NCI-H2107 (cell line): ENCODE results near the gene AMBN.
"Not testable (repeated sequence)": the region's sequence is repeated elsewhere in the genome, so short reads cannot be mapped to it uniquely, and the experiment has no call there.

Experiments
- DNase-seq: peaks from one replicate; lab custom pipeline; 2025; lab: John Stamatoyannopoulos, UW

Gene AMBN

GRCh38 chr4:70608324-70608723 is 16.3 kb downstream of the AMBN start:
- DNase-seq = no peak

DNA sequence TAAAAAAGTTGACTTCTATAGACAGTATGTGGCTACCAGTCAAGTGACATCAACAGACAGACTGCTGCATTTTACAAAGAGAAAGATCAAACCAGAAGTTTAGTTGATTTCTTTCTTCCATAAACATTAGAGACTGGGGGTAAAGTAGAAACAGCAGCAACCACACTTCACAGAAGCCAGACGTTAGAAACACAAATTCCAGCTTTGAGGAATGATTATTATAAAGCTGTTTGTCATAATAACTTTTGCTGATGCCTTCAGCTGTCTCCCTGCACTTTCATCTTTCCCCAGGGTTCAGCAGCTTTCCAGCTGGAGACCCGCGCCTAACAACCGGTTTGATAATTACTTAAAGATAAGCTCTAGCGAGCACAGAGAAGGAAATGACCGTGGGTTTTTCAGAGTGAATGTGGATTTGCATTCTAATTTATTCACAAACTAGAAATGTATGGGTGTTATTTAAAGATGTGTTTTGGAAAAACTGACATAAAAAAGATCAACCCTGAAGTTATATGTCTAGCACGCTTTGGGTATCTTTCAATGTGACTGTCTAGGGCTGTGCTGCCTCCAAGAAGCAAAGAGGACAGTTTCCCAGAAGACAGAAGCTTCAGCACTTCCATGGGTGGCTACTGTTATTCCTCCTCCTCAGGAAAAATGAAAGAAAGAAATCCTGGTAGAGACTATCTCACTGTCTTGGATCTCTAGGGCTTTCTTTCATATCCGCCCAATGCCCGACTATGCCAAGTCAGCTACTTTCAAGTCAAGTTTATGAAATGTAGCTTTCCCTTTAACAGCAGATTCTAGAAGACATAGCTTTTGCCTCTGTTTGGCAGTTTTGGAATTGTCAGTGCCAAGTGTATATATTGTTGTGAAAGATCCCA is 21.5 kb downstream of the AMBN start:
- DNase-seq = no peak

DNA sequence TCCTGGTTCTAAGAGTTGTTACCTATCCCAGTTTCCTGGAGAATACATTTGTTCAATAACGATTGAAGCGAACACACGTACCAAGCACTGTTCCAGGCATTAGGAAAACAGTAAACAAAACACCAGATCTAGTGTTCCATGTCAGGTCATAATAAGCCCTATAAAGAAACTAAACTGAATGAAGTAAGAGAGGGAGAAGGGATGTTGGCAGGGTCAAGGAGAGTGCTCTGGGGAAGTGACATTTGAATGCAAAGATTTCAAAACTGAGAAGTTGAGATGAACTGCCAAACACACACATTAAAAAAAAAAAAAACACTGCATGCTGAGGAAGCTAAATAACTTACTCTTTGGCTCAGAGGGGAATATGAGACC is 22.1 kb downstream of the AMBN start:
- no peak for DNase-seq

DNA sequence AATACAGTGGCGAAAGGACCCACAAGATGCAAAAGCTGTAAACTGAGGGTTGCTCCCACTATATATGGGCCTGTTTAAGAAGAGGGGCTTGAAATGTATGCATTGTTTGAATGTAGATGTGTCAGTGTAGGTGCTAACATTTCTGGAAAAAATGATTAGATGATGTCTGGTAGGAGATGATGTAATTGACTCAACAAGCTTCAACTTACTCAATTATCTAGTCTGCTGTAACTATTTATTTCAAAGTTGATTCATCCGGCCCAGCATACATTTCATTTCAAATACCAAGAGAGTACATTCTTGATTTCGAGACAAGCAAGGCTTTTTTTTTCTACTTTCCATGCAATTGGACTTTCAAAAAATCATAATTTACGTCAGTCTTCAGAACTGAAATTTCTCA is 27.2 kb downstream of the AMBN start:
- DNase-seq = no peak

DNA sequence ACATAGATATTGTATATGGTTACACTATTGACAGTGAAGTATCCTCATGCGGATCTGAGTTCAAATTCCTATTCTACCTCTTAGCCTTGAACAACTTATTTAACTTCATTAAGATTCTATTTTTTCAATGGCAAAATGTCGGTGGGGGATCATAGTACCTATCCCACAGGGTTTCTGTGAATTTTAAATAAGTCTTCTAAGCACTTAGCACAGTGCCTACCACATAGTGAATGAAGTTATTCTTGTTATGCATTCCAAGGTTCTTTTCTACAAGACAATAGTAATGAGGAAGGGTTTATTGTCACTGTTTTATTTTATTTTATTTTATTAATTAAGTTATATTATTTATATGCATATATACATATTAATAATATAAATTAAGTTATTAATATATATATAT is 27.7 kb downstream of the AMBN start:
- no peak for DNase-seq

DNA sequence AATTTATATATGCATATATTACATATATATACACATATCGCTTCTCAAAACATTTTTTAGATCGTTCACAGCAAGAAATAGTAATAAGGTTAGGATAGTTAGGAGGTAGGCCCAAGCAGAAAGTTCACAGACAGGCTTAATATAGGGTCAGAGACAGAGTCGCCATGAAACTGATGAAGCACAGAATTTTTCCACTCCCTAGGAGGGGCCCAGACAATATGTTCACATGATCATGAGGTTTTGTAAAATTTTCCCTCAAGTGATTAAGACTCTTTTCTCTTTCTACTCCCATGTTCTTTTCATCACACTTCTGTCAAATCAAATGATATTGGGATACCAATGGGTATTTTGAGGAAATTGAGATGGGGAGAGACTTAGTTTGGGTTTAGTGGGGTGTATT is 31.3 kb downstream of the AMBN start:
- no peak for DNase-seq

- DNase-seq = no peak
Measured at GRCh38 chr4:70624226-70624793, 32.3 kb downstream of the AMBN start.

DNA sequence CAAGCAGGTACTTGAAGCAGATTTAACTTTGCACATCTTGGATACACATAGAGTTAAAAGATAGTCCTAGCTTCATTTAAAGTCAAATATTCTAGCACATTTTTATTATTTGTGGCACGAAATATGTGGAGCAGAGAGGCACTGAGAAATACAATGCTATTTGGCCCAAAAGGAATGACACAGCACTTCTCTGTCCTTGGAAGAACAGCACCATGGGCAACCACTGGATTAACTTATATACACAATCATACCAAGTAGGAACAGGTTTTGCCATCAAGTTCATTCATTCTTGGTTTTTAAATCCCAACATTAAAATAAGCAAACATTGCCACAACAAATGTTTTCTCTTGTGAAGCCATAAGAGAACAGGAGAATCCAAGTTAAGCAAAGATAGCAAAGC is 35.6 kb downstream of the AMBN start:
- no peak for DNase-seq

DNA sequence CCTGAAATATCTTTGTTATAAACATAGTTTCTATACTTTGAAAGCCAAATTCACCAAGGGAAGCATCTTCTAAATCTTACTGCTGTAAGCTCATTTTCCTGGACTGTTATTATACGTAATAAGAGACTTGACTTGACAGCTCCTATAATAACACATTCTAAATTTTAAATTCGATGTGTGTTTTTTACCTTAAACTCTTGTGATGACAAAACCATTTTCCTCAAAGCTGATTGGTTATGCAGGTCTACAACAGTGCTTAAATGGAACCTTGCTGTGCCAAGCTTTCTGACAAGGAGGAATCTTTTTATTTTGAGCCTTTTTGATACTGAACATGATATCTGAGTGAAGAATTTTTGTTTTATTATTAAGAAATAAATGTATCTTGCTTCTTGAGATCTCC is 36.4 kb downstream of the AMBN start, which contains the start of gene ENAM:
Gene ENAM, plus strand, starts transcription at position 301 of the 400 bp plus-strand sequence. CDS start 757 bp downstream, outside the sequence.
- no peak for DNase-seq

- DNase-seq = no peak
Measured at GRCh38 chr4:70629469-70630090, 37.5 kb downstream of the AMBN start.

DNA sequence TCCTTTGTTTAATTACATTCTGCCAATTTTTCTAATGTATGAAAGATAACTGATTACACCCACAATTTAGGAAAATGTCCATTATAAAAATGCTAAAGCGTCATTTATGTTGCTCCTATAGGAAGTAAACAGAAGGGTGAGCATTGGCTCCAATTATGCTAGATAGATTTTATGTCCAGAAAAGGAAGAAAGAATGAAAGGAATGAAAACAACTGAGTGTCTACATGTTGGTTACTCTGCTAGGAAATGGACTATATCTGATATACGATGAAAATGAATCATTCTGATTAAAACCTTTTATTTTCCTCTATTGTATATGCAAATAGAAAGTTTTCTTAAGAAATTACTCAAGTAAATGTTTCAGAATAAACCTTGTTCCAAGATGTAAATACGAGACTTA is 38.1 kb downstream of the AMBN start:
- no peak for DNase-seq

- DNase-seq = no peak
Measured at GRCh38 chr4:70632028-70632427, 40.0 kb downstream of the AMBN start.

DNA sequence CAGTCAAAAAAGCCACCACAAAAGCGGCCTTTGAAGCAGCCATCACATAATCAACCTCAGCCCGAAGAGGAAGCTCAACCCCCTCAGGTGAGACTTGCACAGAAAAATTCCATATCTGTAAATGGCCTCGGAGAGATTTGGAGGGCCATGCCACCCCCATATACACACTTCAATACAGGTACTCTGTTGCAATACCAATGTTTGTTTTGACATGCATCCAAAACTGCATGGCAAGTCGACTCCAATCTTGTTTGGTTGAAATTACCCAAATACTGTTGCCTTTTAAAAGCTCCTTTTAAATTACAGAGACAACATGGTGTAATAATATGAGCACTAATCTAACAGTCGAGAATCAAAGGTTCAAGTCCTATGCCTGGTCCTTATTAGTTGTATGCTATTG is 42.4 kb downstream of the AMBN start:
- DNase-seq = no peak

DNA sequence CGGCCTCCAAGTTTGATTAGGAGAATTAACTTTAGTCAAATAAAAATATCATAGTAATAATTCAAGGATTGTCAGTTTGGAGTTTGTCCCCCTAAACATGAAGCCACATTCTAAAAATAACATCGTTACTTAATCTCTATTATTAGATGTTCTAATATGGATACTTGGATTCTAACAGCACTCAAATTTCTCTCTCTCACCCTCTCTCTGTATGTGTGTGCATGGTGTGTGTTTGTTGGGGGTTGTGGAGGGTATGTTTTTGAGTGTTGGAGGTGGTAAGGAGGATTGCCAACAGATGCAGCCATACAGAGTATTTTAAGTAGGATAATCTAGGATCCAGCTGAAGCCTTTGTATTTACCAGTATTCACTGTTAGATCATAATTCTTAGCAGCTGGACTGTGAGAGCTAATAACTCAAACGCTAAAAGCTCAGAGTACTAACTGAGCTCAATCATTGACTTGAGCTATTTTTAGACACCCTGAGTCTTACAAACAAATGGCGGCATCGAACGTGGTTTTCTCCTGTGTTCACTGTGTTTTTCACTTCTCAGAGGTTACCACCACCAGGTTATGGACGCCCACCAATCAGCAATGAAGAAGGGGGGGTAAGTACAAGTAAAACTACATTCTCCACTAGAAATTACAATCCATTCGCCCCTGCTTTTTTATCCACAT is 45.3 kb downstream of the AMBN start:
- DNase-seq = peak; percentile 4

GRCh38 chr4:70640192-70640591 is 48.1 kb downstream of the AMBN start:
- no peak for DNase-seq

GRCh38 chr4:70650741-70651140 is 58.7 kb downstream of the AMBN start:
- DNase-seq = not testable (repeated sequence)

DNA sequence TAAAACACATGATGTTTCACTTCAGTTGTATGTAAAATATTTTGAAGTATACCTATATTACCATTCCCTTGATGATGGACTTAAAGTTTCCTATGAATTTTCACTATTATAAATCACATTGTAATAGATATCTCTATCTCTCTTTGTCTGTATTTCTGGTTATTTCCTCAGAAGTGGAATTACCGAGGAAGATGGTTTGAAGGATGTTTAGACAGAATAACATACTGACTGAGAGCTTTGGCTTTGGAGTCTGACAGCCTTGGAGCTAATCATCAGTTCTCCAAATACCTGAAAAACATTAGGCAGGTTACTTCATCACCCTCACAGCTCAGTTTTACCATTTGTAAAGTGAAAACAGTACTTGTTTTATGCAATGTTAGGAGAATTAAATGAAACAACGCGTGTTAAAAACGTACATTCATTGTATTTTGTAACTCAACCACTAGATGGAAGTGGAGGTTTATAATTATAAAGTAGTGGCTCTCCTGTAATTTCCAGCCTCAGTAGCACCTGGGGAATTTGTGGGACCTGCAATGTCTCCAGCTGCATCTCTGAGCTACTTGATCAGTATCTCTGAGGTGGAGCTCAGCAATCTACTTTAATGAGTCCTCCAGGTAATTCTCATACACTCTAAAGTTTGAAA is 59.9 kb downstream of the AMBN start:
- DNase-seq = peak; percentile 11

DNA sequence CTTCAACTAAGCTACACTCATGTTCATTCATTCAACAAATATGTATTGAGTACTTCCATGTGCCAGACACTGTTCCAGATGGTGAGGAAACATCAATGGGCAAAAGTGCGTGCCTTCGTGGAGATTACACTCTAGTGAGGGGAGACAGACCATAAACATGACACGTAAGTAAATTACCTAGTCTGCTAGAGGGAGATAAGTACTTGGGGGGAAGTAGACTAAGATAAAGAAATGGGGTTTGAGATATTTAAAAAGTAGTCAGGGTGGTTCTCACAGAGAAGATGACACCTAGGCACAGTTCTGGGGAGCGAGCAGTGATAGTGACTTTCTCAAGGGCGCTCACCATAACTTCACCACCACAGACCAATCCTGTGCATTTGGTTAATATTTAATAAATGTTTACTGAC is 62.6 kb downstream of the AMBN start:
- DNase-seq = no peak
